Hair follicular keratinocyte (primary cell): Measurements from ENCODE around the gene C4orf46. TPM values are rescaled to one million over a fixed set of nuclear protein-coding genes. Genes with fewer than 3 reads are reported as not detected.

ENCODE experiments used
- total RNA-seq: library from RNA; depleted of rRNA; stranded (reverse); fragments of >200 nt; gene quantifications from 2 replicates; pipeline ENCODE4 v1.2.3, GENCODE V29; 2015

C4orf46 gene
- total RNA-seq: 4.5 and 10.6 TPM in 2 replicates

GRCh38 chr4:158671665-158671914 is at the start of gene C4orf46:
Gene C4orf46, minus strand, starts transcription at chr4:158671887. Its CDS starts 86 bp downstream, at chr4:158671801.

DNA sequence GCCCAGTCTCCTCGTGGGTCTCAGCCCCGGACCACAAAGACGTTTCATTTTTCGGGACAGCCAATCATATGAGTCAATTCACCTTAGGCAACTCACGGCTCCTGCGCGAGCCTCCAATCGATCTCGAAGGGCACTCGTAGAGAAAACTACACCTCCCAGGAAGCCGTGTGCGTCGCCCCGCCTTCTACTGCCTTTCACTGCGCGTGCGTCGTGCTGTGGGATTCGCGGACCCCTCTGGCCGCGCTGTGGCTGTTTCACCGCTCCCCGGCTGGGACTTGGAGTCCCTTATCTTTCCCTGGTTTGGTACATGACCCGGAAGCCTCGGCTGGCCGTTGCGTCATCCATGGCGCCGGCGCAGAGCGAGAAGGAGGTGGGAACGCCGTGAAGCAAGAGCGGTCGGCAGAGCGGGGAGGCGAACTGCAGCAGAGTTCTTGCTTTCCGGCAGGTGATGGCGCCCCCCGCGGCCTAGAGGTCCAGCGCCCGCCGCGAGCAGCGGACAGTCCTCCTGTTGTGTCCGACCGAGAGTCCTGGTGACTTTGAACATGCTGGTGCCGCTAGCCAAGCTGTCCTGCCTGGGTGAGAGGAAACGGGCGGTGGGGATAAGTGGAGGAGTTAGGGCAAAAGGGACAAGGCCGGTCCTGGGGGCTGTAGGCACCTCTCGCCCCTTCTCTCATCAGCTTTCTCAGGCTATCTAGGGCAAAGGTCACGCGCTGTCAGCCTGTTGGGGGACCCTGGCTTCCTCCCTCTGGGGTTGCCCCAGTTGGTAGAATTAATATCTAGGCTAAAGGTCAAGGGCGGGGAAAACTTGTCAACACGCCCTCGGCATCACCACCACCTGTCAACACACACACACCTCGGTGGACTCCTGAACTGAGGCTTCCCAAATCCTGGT is 474 bp upstream of the C4orf46 start, which contains the start of gene ETFDH:
Gene ETFDH (plus strand): TSS at position 382 of the 892 bp plus-strand sequence. CDS start 161 bp downstream, at position 543.

Other genes with a start within 250 kb of the C4orf46 start
- gene RXFP1, start 150.0 kb downstream of the C4orf46 start, total RNA-seq: not detected in 2 replicates
- gene ETFDH, start 409 bp upstream of the C4orf46 start, total RNA-seq: 14.7 and 15.7 TPM in 2 replicates
- gene PPID, start 51.5 kb upstream of the C4orf46 start, total RNA-seq: 35.9 and 44.8 TPM in 2 replicates
- 6.8 and 7.8 TPM in 2 replicates for gene FNIP2, start 97.1 kb upstream of the C4orf46 start, total RNA-seq